GM04504 (cell line): ENCODE data around the gene AP4E1.
"Not testable (repeated sequence)": the region's sequence is repeated elsewhere in the genome, so short reads cannot be mapped to it uniquely, and the experiment has no call there.

Experiments used
- DNase-seq: peaks from one replicate; pipeline ENCODE4 v3.0.0-alpha.2; 2012; ENCODE audit warnings: low read depth

The AP4E1 gene

DNA sequence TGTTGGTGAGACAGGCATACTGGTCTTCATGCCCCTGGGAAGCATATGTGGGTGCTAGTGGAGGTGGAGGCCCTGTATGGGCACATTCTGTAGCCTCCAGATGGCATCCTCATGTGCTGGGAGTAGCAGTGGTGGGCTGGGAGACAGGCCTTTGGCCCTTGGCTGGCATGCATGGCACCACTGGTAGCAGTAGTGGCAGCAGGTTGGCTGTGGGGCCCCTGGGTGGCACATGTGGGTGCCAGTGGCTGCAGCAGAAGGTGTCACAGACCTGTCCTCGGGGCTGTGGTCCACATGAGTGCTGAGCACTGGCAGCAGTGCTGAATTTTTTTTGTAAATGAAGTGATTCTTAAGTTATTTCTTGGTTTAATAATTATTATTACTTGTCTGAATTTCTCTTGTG, 115.0 kb downstream of the AP4E1 start:
- no peak for DNase-seq

DNA sequence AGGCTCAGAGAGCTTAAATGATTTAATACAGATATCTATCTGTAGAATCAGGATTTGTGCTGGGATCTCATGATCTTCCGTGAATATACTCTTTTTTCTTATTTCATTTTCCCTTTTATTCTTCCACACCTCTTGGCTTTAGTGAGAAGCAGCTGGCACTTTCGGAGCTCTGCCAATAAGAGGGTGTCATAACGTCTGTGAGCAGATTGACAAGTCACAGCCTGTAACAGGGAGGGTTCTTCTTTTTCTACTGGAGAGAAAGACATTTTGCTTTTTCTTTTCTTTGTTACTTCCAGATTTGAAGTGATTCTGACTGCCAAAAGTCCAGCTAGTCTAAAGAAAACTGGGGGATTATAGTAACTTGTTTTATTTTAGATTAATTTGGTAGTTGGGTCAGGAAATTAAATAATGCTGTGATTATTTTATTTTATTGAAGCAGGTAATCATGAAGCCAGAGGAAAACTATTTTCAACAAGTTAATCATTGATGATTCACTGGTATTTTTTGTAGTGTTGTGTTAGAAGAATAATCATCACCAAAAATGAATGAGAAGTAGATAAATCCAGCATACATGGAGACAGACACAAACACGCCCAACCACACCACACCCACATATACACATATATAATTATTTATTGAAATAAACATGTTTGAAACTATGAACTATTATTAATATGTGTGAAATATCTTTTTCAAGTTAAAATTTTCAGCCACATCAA, 116.4 kb downstream of the AP4E1 start:
- no peak for DNase-seq

DNA sequence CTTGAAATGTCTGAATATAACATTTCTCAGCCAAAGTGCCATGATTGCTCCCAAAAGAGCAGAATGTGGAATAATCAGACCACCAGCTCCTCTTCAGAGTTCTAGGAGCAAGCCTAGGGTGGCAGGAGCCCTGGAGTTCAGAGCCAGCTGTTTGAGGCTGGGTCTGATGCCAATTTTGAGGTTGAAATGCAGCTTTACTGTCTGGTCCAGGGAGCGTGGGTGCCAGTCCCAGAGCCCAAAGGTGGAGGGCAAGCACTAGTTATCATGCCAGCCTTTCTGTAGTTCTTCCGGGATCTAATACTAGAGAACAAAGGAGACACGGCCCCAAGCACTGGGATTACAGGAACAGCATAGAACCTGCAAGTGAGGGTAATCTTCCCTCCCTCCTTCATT, 117.0 kb downstream of the AP4E1 start:
- DNase-seq = no peak

DNA sequence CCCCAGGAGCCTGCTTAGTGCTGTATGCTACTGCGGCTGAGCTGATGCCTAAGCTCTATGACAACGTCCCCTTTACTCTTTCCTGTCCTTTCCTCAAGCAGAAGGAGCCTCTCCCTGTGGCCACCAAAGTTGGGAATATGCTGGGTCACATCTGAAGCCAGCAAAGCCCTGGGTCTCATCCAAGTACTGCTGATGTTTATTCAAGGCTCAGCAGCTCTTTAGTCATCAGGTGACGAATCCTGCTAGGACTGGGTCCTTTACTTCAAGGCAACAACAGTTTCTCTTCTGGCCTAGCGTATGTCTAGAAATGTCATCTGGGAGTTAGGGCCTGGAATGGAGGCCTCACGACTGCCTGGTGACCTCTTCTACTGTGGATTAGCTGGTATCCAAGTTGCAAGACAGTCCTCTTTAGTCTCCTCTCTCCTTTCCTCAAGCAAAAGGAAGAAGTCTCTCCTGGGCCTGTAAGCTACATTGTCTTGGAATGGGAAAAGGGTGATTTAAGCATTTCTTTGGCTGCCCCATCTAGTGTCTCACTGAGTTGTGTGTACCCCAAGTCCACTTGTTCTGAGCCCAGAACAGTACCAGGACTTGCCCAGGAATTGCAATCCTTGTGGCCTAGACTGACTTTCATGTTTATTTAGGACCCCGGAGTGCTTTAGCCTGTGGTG, 122.3 kb downstream of the AP4E1 start:
- DNase-seq = peak; percentile 44

DNA sequence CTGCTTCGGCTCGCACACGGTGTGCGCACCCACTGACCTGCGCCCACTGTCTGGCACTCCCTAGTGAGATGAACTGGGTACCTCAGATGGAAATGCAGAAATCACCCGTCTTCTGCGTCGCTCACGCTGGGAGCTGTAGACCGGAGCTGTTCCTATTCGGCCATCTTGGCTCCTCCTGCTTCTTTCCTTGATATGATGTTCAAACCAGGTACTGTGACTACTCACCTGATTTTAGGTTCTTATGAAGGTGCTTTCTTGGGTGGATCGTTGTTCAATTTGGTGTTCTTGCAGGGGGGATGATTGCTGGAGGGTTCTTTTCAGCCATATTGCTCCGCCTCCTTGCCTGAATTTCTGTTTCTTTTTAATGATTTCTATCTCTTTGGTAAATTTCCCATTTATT, 129.0 kb downstream of the AP4E1 start:
- DNase-seq = not testable (repeated sequence)

DNA sequence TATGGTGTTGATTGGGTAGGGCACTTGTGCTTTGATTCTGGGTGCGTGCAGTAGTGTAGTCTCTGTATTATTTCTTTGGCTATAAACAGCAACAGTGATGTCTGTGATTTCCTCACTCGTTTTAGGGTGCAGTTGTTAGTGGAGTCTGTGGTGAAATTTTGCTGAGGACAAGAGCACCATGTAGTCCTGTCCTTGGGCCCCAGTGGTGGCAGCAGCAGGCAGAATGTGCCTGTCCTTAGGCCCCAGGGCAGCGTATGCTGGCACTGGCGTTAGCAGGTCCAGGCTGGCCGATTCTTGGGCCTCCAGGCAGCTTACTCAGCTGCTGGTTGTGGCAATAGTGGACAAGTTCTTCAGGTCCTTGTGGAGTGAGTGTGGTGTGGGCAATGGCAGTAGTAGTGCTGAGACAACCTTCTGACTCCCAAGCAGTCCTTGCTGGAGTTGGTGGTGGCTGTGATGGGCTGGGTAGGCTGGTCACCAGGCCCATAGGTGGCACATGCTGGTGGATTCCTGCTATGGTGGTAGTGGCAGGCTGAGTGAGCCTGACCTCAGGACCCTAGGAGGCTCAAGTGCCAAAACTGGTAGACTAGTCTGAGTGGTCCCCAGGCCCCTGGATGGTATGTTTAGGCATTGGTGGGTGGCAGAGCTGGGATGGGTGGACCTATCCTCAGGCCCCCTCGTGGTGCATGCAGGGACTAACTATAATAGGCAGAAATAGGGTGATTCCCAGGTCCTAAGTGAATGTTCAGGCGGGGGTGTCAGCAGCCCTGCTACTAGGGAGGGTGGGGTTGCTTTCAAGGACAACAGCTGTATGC, 129.9 kb downstream of the AP4E1 start:
- DNase-seq = no peak

DNA sequence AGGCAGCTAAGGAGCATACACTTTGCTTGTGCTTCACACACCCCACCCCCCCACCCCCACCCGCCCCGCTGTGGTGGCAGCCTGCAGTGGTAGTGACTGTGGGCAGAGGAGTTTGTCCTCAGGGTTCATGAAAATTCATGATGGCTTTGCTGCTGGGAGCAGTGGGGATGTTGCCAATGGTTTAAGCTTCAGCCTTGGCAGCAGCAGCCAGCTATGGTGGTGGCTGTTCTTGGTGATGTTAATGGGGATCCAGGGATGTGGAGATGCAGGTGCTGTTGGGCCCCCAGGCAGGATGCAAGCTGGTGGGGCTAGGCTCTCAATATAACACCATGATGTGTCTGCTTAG, 130.5 kb downstream of the AP4E1 start:
- no peak for DNase-seq

DNA sequence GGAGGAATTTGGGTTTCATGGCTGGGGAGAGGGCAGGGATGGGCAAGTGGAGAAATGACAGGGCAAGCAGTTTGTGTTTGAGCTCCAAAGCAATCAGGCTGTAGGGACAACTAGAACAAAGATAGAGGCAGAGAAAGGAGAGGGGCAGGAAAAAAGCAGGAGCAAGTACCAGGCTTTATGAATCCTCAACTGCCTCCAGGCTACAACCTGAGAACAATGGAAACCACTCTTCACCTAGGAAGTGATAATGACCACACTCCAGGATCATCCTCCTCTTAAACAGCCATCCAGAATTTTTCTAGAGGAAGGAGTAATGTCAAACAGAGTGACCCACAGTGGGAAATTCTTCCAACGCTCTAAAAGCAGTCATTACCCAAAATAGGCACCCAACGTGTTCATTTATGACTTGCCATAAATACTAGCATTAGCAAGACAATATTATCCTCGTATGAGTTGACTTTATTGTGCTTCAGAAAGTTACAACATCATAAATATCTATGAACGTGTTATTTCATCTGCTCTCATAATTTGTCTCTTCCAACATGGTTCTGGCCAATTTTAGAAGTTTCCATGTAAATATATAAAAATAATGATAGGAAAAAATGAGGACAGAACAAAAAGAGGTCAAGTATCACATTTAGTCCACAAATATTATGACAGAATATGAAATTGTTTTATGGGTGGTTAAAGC, 135.7 kb downstream of the AP4E1 start:
- DNase-seq = no peak

DNA sequence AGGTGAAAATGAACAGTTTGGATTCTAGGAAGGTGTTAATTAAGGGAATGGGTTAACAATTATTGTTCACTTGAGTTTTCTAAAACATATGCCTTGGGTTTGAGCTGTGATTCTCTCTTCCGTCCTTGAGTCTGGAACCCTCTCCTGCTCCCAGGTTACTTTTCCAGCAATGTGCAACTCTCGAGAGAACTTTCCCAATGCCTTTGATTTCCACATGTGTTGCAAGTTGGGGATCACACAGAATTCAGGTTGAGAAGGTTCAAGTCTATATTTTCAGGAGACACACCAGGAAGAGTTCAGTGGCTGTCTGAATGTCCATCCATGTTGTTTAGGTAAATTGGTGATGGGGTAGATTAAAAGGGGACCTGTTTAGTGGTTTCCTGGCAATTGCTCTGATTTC, 137.5 kb downstream of the AP4E1 start:
- no peak for DNase-seq

DNA sequence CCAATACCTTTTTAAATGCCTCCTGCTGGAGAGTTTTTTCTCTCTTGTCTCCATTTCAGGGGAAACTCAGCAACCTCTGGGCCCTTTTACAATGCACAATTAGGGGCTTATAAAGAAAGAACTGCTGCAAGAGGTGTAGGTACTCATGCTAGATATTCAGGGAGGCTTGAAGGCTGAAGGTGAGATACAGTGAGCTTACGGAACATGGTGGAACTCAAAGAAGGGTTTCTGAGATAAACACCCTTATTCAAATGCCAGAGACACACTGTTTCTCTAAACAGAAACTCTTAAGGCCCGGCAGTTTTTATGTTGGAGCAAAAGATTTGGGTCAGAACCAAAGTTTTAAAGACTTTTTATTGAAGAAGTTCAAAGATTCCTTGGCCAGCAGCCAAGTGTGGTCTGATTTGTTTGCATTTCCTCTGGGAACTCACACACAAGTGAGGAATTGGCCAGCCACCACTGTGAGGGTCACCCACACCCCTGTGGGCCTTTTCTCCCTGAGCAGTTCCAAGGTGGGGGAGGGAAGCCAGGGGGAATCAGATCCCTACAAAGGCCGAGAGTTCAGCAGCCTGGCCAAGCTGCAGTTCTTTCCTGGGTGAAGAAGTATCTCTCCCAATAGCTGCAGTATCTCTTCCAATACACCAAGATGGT, 138.4 kb downstream of the AP4E1 start:
- DNase-seq = no peak

DNA sequence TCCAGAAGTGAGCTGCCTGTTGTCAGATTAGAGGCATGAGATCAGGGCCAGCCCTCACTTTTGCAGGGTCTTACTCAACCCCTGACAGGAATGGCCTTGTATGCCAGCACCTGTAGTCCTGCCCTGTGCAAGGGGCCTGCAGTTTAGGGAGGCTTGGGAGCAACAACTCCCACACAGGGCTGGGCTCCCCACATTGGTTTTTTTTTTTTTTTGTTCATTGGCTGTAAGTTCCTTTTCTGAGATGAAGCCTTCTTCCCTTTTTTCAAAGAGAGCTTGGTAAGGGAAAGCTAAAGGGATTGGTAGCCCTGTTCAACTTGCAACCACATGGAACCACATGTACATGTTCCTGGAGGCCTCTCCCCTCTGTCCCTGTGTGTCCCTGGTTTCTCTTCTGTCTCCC, 139.8 kb downstream of the AP4E1 start:
- DNase-seq = no peak

DNA sequence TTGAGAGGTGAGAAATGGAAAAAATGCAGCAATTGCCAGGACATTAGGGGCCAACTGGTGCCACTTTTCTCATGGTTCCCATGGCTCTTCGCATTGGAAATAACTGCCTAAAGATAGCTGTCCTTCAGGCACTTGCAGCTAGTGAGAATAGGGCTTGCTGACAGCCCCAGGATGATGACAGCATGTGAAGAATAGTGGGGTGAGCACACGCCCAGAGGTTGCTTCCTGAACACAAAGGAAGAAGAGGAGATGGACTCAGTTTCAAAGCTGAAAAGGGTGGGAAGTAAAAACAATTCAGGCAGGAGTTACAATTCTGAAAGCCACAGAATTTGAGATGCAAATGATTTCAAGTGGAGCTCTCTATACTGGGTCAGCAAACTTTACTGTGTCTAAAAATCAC, 140.6 kb downstream of the AP4E1 start:
- DNase-seq = no peak

DNA sequence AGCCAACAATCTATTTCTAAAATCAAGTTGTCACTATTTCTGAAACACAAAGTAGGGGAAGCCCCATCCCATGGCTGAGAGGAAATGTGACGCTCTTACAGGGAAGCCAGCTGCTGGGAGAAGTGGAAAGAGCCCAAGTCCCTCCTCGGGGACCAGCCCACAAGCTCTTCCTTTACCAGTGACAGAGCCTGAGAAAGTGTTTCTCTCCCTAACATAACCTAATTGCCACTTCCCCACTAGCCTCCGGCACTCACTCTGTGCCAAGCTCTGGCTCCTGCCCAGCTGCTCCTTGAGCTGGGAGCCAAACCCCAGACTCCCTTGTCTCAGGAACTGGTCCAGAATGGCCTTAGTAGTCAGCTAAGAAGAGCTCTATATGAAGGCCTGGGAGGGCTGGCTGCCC, 143.3 kb downstream of the AP4E1 start:
- no peak for DNase-seq

DNA sequence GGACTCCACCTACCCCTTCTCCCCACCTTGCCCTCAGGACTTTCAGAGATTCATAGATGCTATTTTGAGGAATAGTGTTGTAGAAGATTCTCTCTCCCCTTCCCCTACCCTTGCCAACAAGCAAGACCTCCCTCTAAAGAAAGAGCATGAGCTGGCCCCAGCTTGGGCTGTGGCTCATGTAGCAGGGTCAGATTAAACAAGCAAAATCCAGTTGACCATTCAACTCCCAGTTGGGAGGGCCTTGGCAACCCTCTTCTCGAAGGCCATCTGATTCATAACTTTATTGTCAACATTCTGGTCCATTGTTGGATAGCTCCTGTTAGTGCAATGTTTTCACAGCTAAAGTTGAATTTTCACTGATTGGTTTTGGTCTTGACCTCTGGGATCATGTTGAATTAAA, 145.1 kb downstream of the AP4E1 start:
- DNase-seq = no peak

DNA sequence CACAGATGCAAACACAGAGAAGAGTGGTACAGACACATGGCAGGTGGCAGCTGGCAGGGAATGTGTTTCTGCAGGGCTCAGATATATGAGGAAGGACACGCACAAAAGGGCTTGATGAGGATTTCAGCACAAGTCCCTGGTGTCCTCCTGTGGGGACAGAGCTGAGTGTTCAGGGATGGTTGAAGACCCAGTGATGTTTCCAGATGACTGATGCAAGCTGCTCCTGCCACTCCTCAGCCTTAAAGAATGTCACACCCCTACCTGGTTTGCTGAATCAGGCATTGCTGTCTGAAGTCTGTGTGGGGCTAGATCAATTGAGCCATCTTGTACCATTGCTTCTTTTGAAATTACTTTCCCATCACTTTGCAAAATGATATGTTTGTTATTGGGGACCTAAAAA, 146.1 kb downstream of the AP4E1 start:
- DNase-seq = no peak
